ENCODE measurements around the gene ARHGAP11B.
"Not testable (repeated sequence)": the region's sequence is repeated elsewhere in the genome, so short reads cannot be mapped to it uniquely, and the experiment has no call there.

The ARHGAP11B gene

DNA sequence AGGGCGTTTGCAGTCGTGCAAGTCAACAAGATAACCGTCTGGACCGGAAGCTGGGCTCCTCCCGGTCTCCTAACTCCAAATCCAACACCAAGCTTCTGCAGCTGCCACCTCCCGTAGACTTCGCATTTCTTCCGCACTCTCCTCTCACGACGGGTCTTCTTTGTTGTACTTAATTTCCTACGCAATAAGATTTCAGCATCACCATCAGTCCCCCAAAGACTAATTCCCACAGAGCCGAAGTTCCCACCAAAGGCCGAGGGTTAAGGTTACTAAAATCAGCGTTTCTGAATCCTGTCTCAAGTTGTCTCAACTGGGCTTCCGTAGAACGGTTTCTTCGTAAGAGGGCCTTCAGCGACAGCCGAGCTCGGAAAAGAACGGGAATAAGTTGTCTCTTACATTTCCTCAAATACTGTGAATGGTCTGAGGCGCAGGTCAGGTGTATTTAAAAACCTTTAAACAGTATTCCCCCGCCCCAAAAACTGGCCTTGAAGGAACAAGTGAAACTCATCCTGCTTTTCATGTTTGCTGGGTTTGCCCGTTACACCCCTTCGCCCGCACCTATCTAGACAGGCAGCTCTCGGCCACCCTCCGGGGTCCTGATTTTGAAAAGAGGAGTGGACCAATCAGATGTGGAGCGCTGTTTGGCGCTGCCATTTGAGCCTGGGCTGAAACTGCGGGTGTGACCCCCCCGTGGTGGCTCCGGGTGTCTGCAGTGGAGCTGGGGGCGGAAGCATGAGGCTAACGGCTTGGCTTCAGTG is at the start of gene ARHGAP11B:
TSS of gene ARHGAP11B (plus strand) at position 693 of the 758 bp plus-strand sequence.
- DNase-seq (ENCODE audit: low spot score), result peak; percentile 98

- DNase-seq (ENCODE audit: low spot score), result not testable (repeated sequence)
These were observed 46.4 kb upstream of the ARHGAP11B start for GRCh38 chr15:30579394-30579970.

- not testable (repeated sequence) for DNase-seq (ENCODE audit: low spot score)
These were observed 45.2 kb upstream of the ARHGAP11B start for GRCh38 chr15:30580716-30581115.

GRCh38 chr15:30598953-30599352 is 27.0 kb upstream of the ARHGAP11B start:
- DNase-seq (ENCODE audit: low spot score), result not testable (repeated sequence)

DNA sequence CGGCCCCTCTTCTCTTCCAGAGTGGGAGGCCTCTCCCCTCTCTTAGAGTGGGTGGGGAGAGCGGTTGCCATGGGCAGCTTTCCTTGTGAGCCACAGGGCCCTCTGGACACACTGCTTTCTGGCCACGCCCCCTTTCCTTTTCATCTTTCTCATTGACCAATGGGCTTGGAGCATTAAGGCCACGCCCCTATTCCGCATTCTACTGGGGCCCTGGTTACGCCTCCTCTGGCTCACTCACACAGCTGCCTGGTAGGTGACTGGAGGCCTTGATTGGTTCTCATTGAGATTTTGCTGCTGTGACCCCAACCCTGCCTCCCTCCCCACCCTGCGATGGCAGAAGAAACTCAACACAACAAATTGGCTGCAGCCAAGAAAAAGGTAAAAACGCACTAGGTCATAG is 22.1 kb upstream of the ARHGAP11B start, which contains the start of gene GOLGA8H:
TSS of gene GOLGA8H (plus strand) at position 233 of the 400 bp plus-strand sequence. CDS start at position 331, 98 bp downstream.
- DNase-seq (ENCODE audit: low spot score), result not testable (repeated sequence)

DNA sequence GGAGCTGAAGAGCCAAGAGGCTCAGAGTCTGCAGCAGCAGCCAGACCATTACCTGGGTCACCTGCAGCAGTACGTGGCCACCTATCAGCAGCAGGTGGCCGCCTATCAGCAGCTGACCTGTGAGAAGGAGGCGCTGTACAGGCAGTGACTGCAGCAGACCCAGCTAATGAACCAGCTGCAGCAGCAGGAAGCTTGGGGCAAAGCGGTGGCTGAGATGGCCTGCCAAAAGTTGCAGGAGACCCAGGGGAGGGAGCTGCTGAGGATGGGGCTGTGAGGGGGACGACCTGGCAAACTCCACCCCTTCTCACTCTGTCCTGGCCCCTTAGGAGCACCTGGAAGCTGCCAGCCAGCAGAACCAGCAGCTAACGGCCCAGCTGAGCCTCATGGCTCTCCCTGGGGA is 13.7 kb upstream of the ARHGAP11B start:
- not testable (repeated sequence) for DNase-seq (ENCODE audit: low spot score)

GRCh38 chr15:30621342-30621741 is 4.6 kb upstream of the ARHGAP11B start:
- DNase-seq (ENCODE audit: low spot score), result not testable (repeated sequence)

DNA sequence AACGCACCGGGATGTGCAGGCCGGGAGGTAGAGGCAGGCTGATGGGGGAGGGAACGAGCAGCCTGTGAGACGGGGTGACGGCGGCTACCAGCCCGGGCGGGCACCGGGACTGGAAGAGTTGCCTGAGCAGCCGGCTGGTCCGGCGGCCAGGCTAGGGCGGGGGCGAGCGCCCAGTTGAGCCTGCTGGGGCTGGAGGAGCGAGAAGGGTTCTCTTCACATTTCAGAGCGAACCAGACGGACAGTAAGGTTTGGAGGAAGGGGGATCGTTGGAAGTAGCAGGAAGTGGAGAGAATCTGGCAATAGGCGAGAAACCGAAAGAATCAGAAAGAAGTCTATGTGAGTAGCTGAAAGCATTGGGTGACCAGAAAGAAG is 252 bp downstream of the ARHGAP11B start:
- DNase-seq (ENCODE audit: low spot score), result not testable (repeated sequence)

DNA sequence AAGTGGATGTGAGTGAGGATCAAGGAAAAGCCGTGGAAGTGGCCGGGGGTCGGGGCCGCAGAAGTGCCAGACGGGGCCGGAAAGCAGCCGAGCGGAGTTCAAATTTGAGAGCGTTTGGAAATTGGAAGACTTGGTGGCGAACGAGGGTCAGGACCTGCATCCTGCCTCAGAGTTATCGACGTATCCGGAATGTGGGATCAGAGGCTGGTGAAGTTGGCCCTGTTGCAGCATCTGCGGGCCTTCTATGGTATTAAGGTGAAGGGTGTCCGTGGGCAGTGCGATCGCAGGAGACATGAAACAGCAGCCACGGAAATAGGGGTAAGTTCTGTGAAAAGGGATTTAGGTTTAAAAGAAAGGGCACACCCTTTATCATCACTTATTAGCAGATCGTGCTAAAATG is 704 bp downstream of the ARHGAP11B start:
- DNase-seq (ENCODE audit: low spot score), result not testable (repeated sequence)

- no peak for DNase-seq (ENCODE audit: low spot score)
These were observed 24.3 kb downstream of the ARHGAP11B start for GRCh38 chr15:30650012-30650929.

DNA sequence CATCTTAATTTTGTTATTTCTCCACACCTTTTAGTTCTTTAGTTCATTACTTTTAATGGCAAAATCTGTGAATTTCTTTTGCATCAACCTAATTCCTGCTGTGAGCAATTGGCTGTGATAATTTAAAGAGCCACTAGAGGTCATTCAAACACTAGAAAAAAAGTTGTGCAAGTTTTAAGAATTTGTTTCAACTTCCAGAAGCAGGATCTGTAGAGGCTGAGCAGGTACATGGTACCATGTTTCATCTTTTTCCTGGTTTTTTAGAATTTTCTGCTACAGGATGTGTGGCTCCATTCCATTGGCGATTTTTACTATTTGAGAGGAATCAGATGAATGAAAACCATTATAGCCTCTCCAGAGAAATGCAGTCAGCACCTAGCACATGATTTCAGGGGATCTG is 35.2 kb downstream of the ARHGAP11B start:
- DNase-seq (ENCODE audit: low spot score), result not testable (repeated sequence)

DNA sequence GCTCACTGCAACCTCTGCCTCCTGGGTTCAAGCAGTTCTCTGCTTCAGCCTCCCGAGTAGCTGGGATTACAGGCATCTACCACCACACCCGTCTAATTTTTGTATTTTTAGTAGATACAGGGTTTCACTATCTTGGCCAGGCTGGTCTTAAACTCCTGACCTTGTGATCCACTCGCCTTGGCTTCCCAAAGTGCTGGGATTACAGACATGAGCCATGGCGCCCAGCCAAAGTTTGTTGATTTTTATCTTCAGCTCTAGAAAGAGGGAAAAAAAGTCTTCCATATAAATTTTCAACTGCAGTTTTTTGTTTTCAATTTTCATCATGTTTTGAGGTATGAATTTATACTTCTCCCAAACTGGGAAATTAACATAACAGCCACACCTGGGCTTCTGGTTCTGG is 43.7 kb downstream of the ARHGAP11B start:
- not testable (repeated sequence) for DNase-seq (ENCODE audit: low spot score)

- no peak for DNase-seq (ENCODE audit: low spot score)
These were observed 44.1 kb downstream of the ARHGAP11B start for GRCh38 chr15:30670056-30670455.

- DNase-seq (ENCODE audit: low spot score), result no peak
These were observed 45.4 kb downstream of the ARHGAP11B start for GRCh38 chr15:30671309-30671708.

DNA sequence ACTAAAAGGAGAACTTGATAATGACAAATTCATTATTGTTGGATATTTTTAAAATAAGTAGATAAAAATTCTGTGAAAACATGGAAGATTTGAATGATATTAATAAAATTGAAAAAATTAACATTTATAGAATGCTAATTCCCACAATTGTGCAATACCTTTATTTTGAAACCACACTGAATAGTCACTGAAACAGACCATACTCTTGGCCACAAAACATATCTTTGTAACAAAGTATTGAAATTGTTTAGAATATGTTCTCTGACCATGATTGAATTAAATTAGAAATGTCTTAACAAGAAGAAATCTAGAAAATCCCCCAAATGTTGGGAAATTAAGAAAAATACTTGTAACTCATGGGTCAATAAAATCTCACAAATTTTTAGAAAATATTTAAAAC is 49.2 kb downstream of the ARHGAP11B start:
- DNase-seq (ENCODE audit: low spot score), result no peak

- DNase-seq (ENCODE audit: low spot score), result not testable (repeated sequence)
These were observed 50.0 kb downstream of the ARHGAP11B start for GRCh38 chr15:30675891-30676290.

GRCh38 chr15:30680997-30681396 is 55.1 kb downstream of the ARHGAP11B start:
- not testable (repeated sequence) for DNase-seq (ENCODE audit: low spot score)

DNA sequence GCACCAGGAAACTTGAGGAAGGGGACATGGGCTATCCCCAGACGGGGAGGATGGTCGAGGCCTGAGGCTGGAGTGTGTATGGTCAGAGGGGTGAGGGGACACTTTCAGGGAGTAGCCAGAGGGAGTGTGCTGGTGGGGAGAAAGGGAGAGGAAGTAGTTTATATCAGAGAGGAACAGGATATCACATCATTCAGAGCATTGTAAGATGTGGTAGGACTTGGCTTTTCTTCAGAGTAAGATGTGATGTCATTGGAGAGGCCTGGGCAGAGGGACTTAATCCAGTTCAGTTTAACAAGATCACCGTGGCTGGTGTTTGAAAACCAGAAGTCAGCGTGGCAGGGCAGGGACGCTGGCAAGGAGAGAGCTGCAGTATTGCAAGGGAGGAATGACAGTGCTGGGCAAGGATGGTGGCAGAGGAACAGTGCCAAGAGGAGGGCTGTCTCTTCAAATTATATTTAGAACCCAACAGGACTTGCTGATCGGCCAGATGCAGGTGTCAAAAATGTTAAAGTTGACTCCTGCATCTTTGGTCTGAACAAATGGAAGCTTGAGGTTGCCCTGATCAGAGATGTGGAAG is 59.9 kb downstream of the ARHGAP11B start:
- not testable (repeated sequence) for DNase-seq (ENCODE audit: low spot score)

- DNase-seq (ENCODE audit: low spot score), result not testable (repeated sequence)
These were observed 60.7 kb downstream of the ARHGAP11B start for GRCh38 chr15:30686651-30687050.
